Measurements from ENCODE around the gene TTC34. TPM values are rescaled to one million over a fixed set of nuclear protein-coding genes. Genes with fewer than 3 reads are reported as not detected.

Gene TTC34
- total RNA-seq, 1 donor from 2014 or later, result 1.8 TPM

DNA sequence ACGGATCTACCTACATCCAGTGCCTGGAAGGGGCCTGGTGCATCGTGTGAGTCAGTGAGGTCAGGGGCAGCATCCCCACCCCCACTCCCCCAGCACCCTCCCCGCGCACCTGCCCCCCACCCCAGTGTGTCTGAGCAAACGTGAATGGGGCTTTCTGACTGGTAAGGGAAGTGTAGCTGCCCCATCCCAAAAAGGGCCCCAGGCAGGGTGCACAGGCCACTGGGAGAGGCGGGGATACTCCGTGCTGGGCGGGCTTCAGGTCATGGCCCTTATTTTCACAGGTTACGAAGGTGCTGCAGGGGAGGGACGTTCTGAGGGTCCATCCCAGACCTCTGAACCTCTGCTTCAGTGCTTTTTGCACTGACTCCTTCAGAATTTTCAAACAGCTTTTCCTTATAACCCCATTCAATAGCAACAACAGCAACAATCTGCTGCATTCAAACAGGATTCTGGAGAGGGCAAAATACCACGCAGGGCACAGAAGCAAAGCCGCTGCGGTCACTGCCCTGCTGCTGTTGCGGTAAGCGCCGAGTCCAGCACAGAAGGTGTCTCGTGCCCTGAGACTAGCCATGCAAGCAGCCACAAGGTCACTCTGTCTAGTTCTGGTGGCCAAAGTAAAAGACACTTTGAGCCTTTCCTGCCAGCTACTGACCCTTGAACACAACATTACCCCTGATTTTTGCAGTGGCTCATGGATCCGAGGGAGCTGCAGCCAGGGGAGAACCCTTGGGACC lies 10.3 kb downstream of the TTC34 start:
- Mint-ChIP-seq H3K27ac (no peak overlapping the region), H3K4me1 (ENCODE audit: low read depth) (peaks cover 5% of the 10 kb centered on the region), H3K4me3 (no peak overlapping the region), H3K36me3 (ENCODE audit: low read depth) (no peaks in the 10 kb centered on the region), H3K27me3 (ENCODE audit: insufficient read depth) (peaks cover 17% of the 10 kb centered on the region), H3K9me3 (peaks cover 29% of the 10 kb centered on the region)
- intact Hi-C loops (cut with micrococcal nuclease), result no loop called here
- no peak for DNase-seq (ENCODE audit: low spot score)

- Mint-ChIP-seq H3K4me1 (ENCODE audit: low read depth) (peaks cover 5% of the 10 kb centered on the region), H3K36me3 (ENCODE audit: low read depth) (no peaks in the 10 kb centered on the region), H3K4me3 (no peak overlapping the region), H3K27ac (no peak overlapping the region), H3K27me3 (ENCODE audit: insufficient read depth) (peaks cover 18% of the 10 kb centered on the region), H3K9me3 (peaks cover 23% of the 10 kb centered on the region)
- DNase-seq (ENCODE audit: low spot score), result no peak
- intact Hi-C loops (cut with micrococcal nuclease), result loop anchor here (5.0 kb wide), 1 partner anchor 593 kb away; no protein-coding TSS in a partner anchor
Measured at GRCh38 chr1:2789986-2790581, 11.4 kb downstream of the TTC34 start.

GRCh38 chr1:2789164-2789985 lies 12.1 kb downstream of the TTC34 start:
- H3K9me3 Mint-ChIP-seq, result peaks cover 20% of the 10 kb centered on the region
- H3K4me3 Mint-ChIP-seq, result no peak overlapping the region
- peaks cover 16% of the 10 kb centered on the region for H3K27me3 Mint-ChIP-seq (ENCODE audit: insufficient read depth)
- intact Hi-C loops (cut with micrococcal nuclease), result loop anchor here (5.0 kb wide), 1 partner anchor 592 kb away; no protein-coding TSS in a partner anchor
- H3K27ac Mint-ChIP-seq, result no peak overlapping the region
- H3K4me1 Mint-ChIP-seq (ENCODE audit: low read depth), result peaks cover 5% of the 10 kb centered on the region
- DNase-seq (ENCODE audit: low spot score), result no peak
- no peaks in the 10 kb centered on the region for H3K36me3 Mint-ChIP-seq (ENCODE audit: low read depth)

GRCh38 chr1:2788506-2789163 lies 12.9 kb downstream of the TTC34 start:
- H3K4me1 Mint-ChIP-seq (ENCODE audit: low read depth), result peaks cover 5% of the 10 kb centered on the region
- H3K27ac Mint-ChIP-seq, result no peak overlapping the region
- no peaks in the 10 kb centered on the region for H3K36me3 Mint-ChIP-seq (ENCODE audit: low read depth)
- H3K27me3 Mint-ChIP-seq (ENCODE audit: insufficient read depth), result peaks cover 16% of the 10 kb centered on the region
- H3K9me3 Mint-ChIP-seq, result peaks cover 15% of the 10 kb centered on the region
- intact Hi-C loops (cut with micrococcal nuclease), result loop anchor here (5.0 kb wide), 1 partner anchor 591 kb away; no protein-coding TSS in a partner anchor
- no peak for DNase-seq (ENCODE audit: low spot score)
- H3K4me3 Mint-ChIP-seq, result no peak overlapping the region

DNA sequence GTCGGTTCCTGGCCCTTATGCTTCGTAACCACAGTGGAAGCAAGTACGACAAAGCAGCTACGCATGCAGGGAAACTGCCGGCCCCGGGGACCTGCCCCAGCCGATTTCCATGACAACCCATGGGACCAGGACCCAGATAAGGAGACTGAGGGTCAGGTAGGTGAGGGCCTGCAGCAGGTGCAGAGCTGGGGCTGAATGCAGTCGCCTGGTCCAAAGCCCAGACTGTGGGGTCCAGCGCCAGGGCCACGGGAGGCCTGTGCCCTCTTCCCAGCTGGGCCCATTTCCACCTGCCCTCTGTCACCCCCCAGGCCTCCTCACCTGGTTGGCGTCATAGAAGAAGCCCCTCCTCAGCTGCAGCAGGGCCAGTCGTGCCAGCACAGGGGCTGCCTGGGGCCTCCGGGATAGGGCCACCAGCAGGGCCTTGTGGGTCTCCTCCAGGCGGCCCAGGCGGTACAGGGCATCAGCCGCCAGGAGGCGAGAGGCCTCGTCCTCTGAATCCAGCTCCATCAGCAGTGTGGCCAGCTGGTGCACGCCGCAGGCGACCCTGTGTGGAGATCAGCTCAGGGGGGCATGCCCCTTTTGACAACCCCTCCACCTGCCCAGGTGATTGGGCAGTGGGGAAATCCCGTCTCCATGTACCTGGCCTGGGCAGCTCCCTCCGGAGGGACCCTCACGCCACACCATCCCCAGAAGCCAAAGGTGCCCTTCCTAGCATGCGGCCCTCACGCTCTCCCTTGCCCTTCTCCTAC lies 14.2 kb downstream of the TTC34 start:
- intact Hi-C loops (cut with micrococcal nuclease), result loop anchor here (5.0 kb wide), 1 partner anchor 590 kb away; no protein-coding TSS in a partner anchor
- Mint-ChIP-seq H3K36me3 (ENCODE audit: low read depth) (no peaks in the 10 kb centered on the region), H3K27ac (no peak overlapping the region), H3K27me3 (ENCODE audit: insufficient read depth) (peaks cover 16% of the 10 kb centered on the region), H3K4me1 (ENCODE audit: low read depth) (peaks cover 5% of the 10 kb centered on the region), H3K9me3 (peaks cover 5% of the 10 kb centered on the region), H3K4me3 (no peak overlapping the region)
- DNase-seq (ENCODE audit: low spot score), result no peak

DNA sequence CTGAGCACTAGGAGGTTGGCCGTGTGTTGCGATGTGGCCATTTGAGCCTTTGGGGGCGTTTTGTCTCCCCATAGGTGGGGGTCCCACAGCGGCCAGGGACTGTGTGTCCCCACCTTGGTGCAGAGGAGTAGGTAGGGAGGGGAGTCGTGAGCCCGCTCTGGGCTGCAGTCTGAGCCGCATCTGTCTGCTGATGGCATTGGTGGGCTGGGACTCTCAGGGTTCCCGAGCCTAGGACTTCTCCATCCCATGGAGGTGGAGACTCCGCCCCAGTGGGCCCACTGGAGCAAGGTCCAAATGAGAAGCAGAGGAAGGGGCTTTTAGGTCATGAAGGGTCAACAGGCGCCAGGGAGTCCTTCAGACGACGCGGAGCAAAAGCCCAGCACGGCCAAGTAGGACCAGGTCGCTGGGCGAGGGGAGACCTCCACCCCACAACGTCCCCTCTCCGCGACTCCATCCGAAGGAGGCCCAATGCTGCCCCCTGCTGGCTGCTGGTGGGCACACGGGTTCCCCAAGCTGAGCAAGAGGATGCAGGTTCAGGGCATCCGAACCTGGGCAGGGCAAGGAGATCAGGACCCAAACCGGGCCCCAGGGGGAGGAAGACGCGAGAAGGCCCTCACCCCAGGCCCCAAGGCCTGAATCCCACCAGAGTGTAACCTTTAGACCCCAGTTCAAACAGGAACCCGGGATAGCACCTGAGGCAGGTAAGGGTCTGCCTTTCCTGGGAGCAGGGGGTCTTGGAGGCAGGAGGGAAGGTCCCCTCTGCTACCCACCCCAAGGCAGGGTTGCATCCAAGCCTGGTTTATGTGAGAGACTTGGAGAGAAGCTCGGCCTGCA lies 14.9 kb downstream of the TTC34 start:
- H3K36me3 Mint-ChIP-seq (ENCODE audit: low read depth), result no peaks in the 10 kb centered on the region
- intact Hi-C loops (cut with micrococcal nuclease), result loop anchor here (1.0 to 5.0 kb wide), 2 partner anchors 230 to 589 kb away; partner anchors contain the start of gene TNFRSF14
- H3K27me3 Mint-ChIP-seq (ENCODE audit: insufficient read depth), result peaks cover 16% of the 10 kb centered on the region
- peak; percentile 51 for DNase-seq (ENCODE audit: low spot score)
- peaks cover 10% of the 10 kb centered on the region for H3K9me3 Mint-ChIP-seq
- H3K4me3 Mint-ChIP-seq, result no peak overlapping the region
- peaks cover 5% of the 10 kb centered on the region for H3K4me1 Mint-ChIP-seq (ENCODE audit: low read depth)
- no peak overlapping the region for H3K27ac Mint-ChIP-seq

GRCh38 chr1:2785631-2786328 lies 15.7 kb downstream of the TTC34 start:
- Mint-ChIP-seq H3K4me1 (ENCODE audit: low read depth) (peaks cover 5% of the 10 kb centered on the region), H3K4me3 (no peak overlapping the region), H3K27ac (no peak overlapping the region), H3K27me3 (ENCODE audit: insufficient read depth) (peaks cover 19% of the 10 kb centered on the region), H3K36me3 (ENCODE audit: low read depth) (no peaks in the 10 kb centered on the region), H3K9me3 (peaks cover 17% of the 10 kb centered on the region)
- intact Hi-C loops (cut with micrococcal nuclease), result loop anchor here (1.0 to 5.0 kb wide), 2 partner anchors 229 to 588 kb away; partner anchors contain the start of gene TNFRSF14
- DNase-seq (ENCODE audit: low spot score), result no peak

DNA sequence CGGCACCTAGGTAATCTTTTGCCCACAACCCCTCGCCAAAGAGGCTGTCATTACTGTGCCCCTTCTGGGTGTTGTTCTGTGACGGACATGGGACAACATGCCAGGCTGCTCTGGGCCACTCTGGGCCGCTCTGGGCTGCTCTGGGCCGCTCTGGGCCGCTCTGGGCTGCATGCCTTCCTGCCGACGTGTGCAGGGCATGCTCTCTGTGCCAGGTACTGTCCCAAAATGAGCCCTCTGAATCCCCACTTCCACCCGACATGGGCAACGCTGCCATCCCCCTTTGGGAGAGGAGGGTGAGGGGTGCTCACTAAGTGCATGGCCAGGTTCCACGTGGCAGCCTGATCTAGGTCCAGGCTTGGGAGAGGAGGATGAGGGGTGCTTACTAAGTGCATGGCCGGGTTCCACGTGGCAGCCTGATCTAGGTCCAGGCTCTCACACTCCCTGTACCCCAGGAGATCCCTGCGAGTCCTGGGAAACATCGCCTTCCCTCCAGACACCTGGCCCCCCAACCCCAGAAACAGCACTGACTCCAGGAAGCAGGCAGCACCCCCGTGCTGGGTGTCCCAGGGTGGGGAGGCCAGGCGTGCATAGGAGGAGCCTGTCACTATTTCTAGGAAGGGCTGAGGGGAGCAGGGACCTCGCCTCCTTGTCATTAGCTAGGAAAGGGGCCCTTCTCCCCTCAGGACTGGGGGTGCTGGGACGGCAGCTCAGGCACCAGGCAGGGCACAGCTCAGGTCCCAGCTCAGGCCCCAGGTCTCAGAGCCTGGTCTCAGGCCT lies 16.5 kb downstream of the TTC34 start:
- no peak for DNase-seq (ENCODE audit: low spot score)
- no peak overlapping the region for H3K27ac Mint-ChIP-seq
- H3K4me3 Mint-ChIP-seq, result no peak overlapping the region
- peaks cover 19% of the 10 kb centered on the region for H3K27me3 Mint-ChIP-seq (ENCODE audit: insufficient read depth)
- peaks cover 21% of the 10 kb centered on the region for H3K9me3 Mint-ChIP-seq
- H3K4me1 Mint-ChIP-seq (ENCODE audit: low read depth), result peaks cover 5% of the 10 kb centered on the region
- intact Hi-C loops (cut with micrococcal nuclease), result loop anchor here (5.0 kb wide), 1 partner anchor 588 kb away; no protein-coding TSS in a partner anchor
- no peaks in the 10 kb centered on the region for H3K36me3 Mint-ChIP-seq (ENCODE audit: low read depth)

GRCh38 chr1:2783435-2784397 lies 17.8 kb downstream of the TTC34 start:
- H3K4me1 Mint-ChIP-seq (ENCODE audit: low read depth), result peaks cover 5% of the 10 kb centered on the region
- H3K27ac Mint-ChIP-seq, result no peak overlapping the region
- intact Hi-C loops (cut with micrococcal nuclease), result no loop called here
- no peak for DNase-seq (ENCODE audit: low spot score)
- H3K36me3 Mint-ChIP-seq (ENCODE audit: low read depth), result no peaks in the 10 kb centered on the region
- H3K27me3 Mint-ChIP-seq (ENCODE audit: insufficient read depth), result peaks cover 14% of the 10 kb centered on the region
- H3K9me3 Mint-ChIP-seq, result peaks cover 21% of the 10 kb centered on the region
- H3K4me3 Mint-ChIP-seq, result no peak overlapping the region

DNA sequence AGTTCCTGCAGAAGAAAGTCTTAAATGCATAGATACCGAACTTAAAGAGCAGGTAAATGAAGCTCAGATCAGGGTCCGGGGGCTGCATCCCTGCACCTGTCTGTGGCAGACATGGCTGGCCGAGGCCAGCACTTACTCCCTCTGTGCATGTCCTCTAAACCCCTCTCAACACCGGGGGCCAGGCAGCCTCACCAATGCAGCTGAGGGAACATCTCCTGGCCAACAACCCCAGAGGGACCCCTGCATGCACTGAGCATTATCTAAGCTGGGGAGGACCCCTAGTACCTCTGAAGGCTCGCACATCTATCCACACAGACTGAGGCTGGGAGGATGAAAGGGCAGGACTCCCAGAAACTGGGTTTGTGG lies 18.4 kb downstream of the TTC34 start:
- intact Hi-C loops (cut with micrococcal nuclease), result no loop called here
- no peak overlapping the region for H3K4me3 Mint-ChIP-seq
- no peak overlapping the region for H3K27ac Mint-ChIP-seq
- no peaks in the 10 kb centered on the region for H3K36me3 Mint-ChIP-seq (ENCODE audit: low read depth)
- DNase-seq (ENCODE audit: low spot score), result no peak
- H3K27me3 Mint-ChIP-seq (ENCODE audit: insufficient read depth), result peaks cover 7% of the 10 kb centered on the region
- H3K9me3 Mint-ChIP-seq, result peaks cover 21% of the 10 kb centered on the region
- peaks cover 2% of the 10 kb centered on the region for H3K4me1 Mint-ChIP-seq (ENCODE audit: low read depth)
